Adrenal gland (tissue), 5 donors: Measurements from ENCODE around the gene TMEM175.

ENCODE experiments used
- POLR2A ChIP-seq, 2 donors: fragments of 450-650 bp; IDR thresholded peaks; one replicate each; pipeline ENCODE4 v1.6.1; 2017; ENCODE audit warnings: antibody characterized with exemption in 2 of 2, mild to moderate bottlenecking in 2 of 2, moderate library complexity in 1 of 2
- TF ChIP-seq, protein P1 (sequence below), 6 experiments: fragments of 450-650 bp in 4 of 6; fragments of 200-600 bp in 2 of 6; sonication (generic) in 1 of 6; IDR thresholded peaks; 1 replicate in 5 of 6; 2 replicates in 1 of 6; pipeline versions ENCODE4 v1.5.1 to v1.8.0; 2016 to 2021; ENCODE audit warnings: antibody characterized with exemption in 6 of 6, mild to moderate bottlenecking in 2 of 6, moderate library complexity in 1 of 6
- donor health status: DM: no; HTN: no; CAD: no.

DNA sequence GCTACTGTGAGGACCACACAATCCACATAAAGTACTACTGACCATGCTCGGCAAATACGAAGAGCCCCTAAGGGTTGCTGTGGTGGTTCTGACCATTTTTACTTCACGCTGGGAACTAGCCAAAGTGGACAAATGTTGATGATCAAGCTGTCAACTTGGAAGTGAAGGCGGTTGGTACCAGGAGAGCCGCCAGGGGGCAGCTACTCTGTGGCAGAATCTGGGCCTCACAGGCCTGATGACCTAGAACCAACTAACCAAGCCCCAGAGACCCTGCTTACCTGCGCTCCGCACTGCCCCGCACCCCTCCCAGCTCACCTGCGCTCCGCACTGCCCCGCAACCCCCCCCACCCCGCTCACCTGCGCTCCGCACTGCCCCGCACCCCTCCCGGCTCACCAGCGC, 5.7 kb upstream of the TMEM175 start:
- TF ChIP-seq POLR2A (IDR thresholded peaks at IDR 0.05): no peak
- TF ChIP-seq, protein P1, sequence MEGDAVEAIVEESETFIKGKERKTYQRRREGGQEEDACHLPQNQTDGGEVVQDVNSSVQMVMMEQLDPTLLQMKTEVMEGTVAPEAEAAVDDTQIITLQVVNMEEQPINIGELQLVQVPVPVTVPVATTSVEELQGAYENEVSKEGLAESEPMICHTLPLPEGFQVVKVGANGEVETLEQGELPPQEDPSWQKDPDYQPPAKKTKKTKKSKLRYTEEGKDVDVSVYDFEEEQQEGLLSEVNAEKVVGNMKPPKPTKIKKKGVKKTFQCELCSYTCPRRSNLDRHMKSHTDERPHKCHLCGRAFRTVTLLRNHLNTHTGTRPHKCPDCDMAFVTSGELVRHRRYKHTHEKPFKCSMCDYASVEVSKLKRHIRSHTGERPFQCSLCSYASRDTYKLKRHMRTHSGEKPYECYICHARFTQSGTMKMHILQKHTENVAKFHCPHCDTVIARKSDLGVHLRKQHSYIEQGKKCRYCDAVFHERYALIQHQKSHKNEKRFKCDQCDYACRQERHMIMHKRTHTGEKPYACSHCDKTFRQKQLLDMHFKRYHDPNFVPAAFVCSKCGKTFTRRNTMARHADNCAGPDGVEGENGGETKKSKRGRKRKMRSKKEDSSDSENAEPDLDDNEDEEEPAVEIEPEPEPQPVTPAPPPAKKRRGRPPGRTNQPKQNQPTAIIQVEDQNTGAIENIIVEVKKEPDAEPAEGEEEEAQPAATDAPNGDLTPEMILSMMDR (IDR thresholded peaks at IDR 0.05): no peak
